Measurements from ENCODE around the gene SPOCK1.
"Not testable (repeated sequence)": the region's sequence is repeated elsewhere in the genome, so short reads cannot be mapped to it uniquely, and the experiment has no call there.

The SPOCK1 gene

DNA sequence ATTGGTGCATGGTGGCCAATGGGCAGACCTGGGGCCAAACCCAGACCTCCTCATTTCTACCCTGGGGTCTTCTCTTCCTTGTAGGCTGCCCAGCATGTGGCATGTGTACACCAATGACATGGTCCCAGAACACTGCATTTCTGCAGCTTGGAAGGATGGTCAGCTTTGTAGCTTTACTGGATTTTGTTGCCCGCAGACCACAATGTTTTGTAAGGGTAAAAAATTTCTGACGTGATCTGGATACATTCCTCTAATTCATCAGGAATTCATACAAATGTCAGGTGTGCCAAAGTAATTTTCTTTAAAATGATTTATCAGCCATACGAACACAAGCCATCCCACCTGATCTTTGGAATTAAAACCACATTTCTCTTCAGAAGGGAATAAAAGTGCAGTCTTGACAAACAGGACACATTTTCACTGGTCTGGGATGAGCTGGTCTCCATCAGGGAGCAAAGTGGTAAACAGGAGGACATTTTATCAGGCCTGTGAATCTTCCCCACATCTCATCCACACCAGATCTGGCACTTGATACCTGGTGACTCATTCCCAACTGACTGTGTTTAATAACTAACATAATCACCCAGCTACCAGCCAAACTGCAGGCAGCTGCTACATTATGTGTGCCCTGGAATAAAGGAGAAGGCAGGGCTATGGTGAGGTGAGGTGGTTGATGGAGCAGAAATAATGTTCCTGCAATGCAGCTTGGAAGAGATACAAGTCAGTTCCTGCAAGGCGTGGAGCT lies 103.9 kb downstream of the SPOCK1 start:
- no peak for DNase-seq (ENCODE audit: low read depth in 2 of 2)

GRCh38 chr5:137394380-137394779 lies 104.7 kb downstream of the SPOCK1 start:
- DNase-seq (ENCODE audit: low read depth in 2 of 2) = no peak

DNA sequence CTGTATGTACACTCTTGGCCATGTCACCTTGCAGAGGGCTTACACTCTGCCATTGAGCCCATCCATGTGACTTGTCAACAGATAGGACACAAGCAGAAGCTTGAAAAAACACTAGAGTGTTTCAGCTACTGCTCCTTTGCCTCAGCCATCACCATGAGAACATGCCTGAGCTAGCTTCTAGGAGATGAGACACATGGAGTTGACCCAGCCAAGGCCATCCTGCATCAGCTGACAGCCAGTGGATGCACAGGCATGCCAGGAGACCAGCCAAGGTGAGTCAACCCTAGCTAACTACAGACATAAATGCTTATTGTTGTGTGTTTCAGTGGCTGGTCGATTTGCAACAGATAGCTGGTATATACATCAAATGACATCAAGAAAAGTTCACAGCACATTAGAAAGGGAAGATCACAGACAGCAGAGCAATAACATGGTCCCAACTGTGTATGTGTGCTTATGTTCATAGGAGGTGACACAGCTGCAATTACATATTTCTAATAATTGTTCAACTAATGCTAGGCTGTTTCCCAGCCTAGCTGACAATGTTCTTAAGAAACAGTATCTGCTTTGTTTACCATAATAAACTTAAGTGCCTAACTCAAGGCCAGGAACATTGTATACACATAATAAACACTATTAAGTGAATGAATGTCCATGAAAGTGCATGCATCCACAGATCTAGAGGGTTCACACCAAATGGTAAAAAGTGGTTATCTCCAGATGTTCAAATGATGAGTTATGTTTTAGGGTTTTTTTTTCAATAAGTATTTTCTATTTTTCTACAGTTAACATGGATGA lies 105.7 kb downstream of the SPOCK1 start:
- no peak for DNase-seq (ENCODE audit: low read depth in 2 of 2)

GRCh38 chr5:137392261-137392660 lies 106.9 kb downstream of the SPOCK1 start:
- DNase-seq (ENCODE audit: low read depth in 2 of 2) = no peak

DNA sequence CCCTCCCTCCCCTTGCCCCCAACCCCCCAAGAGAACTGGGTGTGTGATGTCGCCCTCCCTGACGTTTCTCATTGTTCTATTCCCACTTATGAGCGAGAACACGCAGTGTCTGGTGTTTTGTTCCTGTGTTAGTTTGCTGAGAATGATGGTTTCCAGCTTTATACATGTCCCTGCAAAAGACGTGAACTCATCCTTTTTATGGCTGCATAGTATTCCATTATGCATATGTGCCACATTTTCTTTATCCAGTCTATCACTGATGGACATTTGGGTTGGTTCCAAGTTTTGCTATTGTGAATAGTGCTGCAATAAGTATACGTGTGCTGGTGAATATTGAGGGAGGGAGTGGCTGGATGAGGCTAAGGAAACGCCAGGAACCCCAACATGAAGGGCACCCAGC lies 108.1 kb downstream of the SPOCK1 start:
- DNase-seq (ENCODE audit: low read depth in 2 of 2) = not testable (repeated sequence)

- no peak for DNase-seq (ENCODE audit: low read depth in 2 of 2)
Measured at GRCh38 chr5:137389042-137389441, 110.1 kb downstream of the SPOCK1 start.

DNA sequence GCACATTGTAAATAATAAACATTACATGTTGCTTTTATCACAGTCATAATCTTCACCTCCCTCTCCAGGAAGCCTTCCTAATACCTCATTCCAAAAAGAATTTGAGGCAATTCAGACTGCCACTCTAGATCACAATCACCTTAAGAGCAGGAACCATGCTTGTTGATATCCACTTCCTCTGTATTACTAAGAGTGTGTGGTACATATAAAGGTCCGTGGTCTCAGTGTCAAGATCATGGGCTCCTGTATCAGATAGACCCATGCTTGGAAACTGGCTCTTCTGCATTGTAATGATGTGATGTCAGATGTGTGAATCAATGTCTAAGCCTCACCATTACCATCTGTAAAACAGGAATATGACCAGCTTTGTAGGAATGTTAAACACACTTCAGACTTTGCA lies 114.1 kb downstream of the SPOCK1 start:
- no peak for DNase-seq (ENCODE audit: low read depth in 2 of 2)

DNA sequence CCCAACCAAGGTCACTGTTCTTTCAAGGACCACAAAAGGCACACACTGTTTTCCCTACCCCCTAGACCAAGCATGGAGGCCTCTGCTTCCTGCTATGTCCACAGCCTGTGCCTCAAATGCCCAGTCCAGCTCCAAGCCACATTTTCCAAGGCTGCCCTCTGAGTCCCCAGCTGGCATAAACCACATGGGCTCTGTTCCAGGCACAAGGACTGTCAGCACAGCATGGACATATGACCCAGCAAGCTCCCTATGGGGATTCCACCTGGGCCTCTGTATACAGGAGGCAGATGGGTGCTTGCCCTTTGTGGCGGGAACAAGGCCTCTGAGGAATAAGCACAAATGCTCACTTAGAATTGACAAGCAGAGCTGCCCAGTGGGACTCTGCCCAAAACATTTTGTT lies 115.2 kb downstream of the SPOCK1 start:
- DNase-seq (ENCODE audit: low read depth in 2 of 2) = no peak

DNA sequence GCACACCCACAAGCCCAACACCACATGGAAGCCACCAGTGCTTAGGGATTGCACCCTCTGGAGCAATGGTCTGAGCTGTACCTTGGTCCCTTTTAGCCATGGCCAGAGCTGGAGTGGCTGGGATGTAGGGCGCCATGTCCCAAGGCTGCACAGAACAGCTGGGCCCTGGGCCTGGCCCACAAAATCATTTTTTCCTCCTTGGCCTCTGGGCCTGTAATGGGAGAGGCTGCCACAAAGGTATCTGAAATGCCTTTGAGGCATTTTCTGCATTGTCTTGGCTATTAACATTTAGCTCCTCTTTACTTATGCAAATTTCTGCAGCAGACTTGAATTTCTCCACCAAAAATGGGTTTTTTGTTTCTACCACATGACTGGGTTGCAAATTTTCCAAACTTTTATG lies 117.6 kb downstream of the SPOCK1 start:
- DNase-seq (ENCODE audit: low read depth in 2 of 2) = no peak

- DNase-seq (ENCODE audit: low read depth in 2 of 2) = no peak
Measured at GRCh38 chr5:137379555-137380286, 119.4 kb downstream of the SPOCK1 start.

DNA sequence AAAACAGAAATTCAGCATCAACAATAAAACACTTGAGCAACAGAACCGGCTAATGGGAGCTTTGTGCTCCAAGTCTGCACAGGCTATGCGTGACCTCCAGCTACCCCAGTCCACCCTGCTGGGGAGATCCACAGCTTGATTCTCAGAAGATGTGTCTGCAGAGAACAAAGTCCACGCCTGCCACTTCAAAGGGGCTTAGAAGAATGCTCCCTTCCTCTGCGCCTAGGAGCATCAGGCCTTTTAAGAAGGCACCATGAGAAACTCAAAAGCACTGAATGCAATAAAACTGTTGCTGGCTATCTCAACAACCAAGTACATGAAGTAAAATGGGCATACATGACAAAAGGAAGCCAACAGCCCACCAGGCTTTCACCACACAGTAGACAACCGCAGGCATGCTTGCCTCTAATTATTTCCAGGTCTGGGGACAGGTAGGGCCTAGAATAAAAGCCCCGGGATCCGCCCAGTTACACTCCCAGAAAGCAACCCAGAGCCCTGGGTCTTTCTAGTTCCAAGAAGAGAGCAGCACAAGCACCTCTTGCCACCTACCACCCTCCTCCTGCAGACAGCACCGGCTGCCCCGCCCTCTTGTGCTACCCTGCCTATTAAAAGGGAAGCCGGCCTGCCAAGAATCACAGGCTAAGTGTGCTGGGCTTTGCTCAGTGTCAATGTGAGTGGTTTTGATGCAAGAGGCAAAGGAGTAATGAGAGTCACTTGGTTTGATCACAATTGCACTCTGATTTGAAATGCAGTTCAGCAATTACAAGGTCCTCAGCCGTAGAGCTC lies 123.2 kb downstream of the SPOCK1 start:
- DNase-seq (ENCODE audit: low read depth in 2 of 2) = no peak

GRCh38 chr5:137374110-137374714 lies 124.9 kb downstream of the SPOCK1 start:
- DNase-seq (ENCODE audit: low read depth in 2 of 2) = no peak

- DNase-seq (ENCODE audit: low read depth in 2 of 2) = no peak
Measured at GRCh38 chr5:137372773-137373160, 126.4 kb downstream of the SPOCK1 start.

- no peak for DNase-seq (ENCODE audit: low read depth in 2 of 2)
Measured at GRCh38 chr5:137372016-137372772, 126.9 kb downstream of the SPOCK1 start.

DNA sequence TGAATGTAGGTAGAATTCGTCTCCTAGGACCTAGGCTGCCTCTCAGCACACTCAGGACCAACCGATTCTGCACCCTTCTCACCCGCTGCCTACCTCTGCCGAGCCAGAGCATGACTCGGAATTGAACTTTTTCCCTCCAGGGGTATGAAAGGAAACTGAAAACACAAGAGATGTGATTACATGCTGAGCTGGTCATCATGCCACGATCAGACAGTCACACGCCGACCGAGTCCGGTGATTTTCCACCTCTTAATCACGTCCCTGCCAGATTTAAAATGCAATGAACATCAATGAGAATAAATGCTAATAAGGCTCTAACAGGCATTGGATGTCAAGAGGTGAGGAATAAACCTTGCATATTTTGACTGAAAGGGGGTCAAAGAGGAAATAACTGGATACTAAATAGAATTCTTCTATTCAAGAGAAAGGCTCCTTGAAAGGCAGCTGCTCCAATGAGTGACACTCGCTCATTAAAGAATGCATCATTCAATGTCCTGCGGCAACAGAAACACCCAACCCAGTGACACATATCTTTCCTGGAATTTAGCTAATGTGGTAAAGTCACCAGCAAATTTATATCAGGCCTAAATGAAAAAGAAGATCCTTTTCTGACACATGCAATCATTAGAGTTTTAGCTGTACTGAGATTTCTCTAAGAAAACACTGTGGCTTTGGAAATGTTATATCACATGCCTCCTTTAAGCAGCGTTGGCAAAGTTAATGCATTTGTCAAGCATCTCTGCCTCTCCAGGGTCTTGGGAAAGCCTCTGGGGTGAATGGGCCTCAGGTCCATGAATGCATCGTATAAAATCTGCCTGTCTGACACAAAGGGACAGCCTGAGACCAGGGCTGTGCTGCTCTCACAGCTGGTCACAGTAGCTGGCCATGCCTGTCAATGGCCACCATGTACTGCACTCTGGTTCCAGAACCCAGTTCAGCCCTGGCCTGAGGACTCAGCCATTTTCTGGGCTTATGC lies 128.7 kb downstream of the SPOCK1 start:
- DNase-seq (ENCODE audit: low read depth in 2 of 2) = no peak

- no peak for DNase-seq (ENCODE audit: low read depth in 2 of 2)
Measured at GRCh38 chr5:137368651-137369050, 130.5 kb downstream of the SPOCK1 start.

DNA sequence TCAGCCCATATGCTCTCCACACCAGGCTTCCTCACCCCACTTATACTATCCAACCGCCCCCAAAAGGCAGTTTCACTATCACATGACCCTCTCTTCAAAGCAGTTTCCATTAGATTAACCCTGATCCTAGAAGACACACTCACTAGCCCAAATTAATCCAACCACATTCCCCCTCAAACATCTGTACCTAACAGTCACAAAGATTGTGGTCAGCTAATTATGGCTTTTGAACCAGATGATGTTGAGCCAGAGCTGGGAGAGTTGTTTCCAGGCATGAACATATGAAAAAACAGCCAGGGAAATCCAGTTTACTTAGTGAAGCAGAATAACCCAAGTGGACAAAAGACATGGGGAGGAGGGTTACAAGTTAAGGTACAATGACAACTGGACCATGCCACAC lies 131.2 kb downstream of the SPOCK1 start:
- DNase-seq (ENCODE audit: low read depth in 2 of 2) = no peak

DNA sequence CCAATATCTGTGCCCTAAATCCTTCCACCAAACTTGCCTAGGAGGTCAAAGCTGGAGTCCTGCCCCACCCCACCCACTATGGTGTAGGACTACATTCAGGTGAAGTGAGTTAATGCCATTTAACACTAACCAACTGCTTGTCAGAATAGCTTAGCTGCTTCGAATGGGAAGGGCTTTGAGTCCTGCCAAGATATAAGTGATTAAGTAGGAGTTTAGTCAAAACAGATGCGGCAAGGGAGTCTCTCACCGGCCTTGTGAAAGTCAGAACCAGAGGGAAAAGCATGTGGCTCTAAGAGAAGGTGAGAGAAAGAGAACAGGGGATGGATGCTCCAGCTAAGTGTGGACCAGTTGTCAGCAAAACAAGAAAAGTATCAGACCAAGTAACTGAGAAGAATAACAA lies 132.6 kb downstream of the SPOCK1 start:
- no peak for DNase-seq (ENCODE audit: low read depth in 2 of 2)

DNA sequence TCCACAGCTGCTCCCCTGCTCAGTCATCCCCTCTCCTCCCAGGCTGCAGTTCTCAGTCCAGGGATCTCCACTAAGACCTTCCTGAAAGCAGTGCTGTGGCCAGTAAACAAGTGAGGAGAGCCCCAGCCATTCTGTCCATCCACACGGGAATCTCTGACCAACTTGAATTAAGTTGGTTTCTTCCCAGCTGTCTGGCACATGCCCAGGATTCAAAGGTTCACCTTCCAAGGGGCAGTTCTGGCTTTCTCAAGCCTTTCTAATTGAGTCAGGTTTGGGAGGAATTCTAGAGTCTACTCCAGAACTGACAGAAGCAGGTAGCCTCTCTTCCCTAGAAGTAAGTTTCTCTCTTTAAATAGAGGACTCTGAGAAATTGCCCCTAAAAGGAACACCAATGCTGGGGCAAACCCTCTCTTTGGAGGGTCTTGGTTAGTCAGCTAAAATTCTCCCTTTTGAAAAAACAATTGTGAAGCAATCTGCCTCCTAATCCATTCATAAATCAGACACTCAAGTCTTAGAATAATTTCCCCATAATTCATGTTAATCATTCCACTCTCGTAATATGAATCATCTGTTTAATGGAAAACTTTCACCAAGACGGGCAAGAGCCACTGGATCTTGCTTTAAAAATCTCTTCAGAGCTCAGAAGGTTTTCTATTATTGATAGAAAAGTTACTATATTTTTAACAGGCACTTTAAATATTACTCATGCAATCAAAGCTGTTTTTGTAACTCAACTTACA lies 133.8 kb downstream of the SPOCK1 start:
- no peak for DNase-seq (ENCODE audit: low read depth in 2 of 2)
